DMS153 treated with DMSO at 0.1 percent for 48 hours (cell line): Measurements from ENCODE around the gene PLIN1.

ENCODE experiments used
- DNase-seq: peaks from one replicate; lab custom pipeline; 2025; ENCODE audit not compliant: unreplicated experiment; lab: John Stamatoyannopoulos, UW

PLIN1 gene

GRCh38 chr15:89628806-89629715 is 50.1 kb downstream of the PLIN1 start:
- no peak for DNase-seq

GRCh38 chr15:89628301-89628700 is 50.9 kb downstream of the PLIN1 start:
- no peak for DNase-seq

- DNase-seq: no peak
Observed at GRCh38 chr15:89627256-89627970, 51.8 kb downstream of the PLIN1 start.

GRCh38 chr15:89625716-89626115 is 53.5 kb downstream of the PLIN1 start:
- DNase-seq: no peak

GRCh38 chr15:89623165-89623564 is 56.0 kb downstream of the PLIN1 start:
- DNase-seq: no peak

GRCh38 chr15:89621547-89621946 is 57.6 kb downstream of the PLIN1 start:
- no peak for DNase-seq

GRCh38 chr15:89616228-89616627 is 62.9 kb downstream of the PLIN1 start:
- no peak for DNase-seq

GRCh38 chr15:89615135-89615534 is 64.0 kb downstream of the PLIN1 start:
- DNase-seq: no peak
